Dermis blood vessel endothelial cell (primary cell): Measurements from ENCODE around the gene PHLDA1. TPM values are rescaled to one million over a fixed set of nuclear protein-coding genes. Genes with fewer than 3 reads are reported as not detected.

Experiments used
- DNase-seq: peaks from one replicate; pipeline ENCODE4 v3.0.0; 2010
- total RNA-seq: library from RNA; depleted of rRNA; stranded (reverse); fragments of >200 nt; gene quantifications from 2 replicates; pipeline ENCODE4 v1.2.3, GENCODE V29; 2014

The PHLDA1 gene
- total RNA-seq, 1 donor from 2014 or later = 26.5 TPM

GRCh38 chr12:76037130-76038103, 5.8 kb upstream of the PHLDA1 start:
- peak; percentile 92 for DNase-seq

DNA sequence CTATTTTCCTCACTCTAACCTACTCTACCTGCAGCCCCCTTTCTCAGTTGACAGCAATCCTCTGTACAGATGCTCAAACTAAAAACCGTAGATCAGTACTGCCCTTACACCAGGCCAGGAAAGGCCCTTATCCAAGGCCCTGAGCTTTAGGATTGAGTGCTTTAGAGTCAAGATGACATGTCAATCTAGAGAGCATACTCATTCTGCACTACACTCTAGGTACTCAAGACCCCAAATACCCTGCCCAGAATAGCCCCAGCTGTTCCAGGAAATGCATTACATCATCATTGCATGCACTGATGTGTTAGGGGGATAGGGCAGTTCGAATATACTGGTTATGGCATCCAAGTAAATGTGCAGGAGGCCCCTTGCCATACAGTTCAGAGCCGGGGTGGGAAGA, 3.5 kb upstream of the PHLDA1 start:
- no peak for DNase-seq

- peak; percentile 34 for DNase-seq
These were observed 1.8 kb upstream of the PHLDA1 start for GRCh38 chr12:76033081-76034011.

DNA sequence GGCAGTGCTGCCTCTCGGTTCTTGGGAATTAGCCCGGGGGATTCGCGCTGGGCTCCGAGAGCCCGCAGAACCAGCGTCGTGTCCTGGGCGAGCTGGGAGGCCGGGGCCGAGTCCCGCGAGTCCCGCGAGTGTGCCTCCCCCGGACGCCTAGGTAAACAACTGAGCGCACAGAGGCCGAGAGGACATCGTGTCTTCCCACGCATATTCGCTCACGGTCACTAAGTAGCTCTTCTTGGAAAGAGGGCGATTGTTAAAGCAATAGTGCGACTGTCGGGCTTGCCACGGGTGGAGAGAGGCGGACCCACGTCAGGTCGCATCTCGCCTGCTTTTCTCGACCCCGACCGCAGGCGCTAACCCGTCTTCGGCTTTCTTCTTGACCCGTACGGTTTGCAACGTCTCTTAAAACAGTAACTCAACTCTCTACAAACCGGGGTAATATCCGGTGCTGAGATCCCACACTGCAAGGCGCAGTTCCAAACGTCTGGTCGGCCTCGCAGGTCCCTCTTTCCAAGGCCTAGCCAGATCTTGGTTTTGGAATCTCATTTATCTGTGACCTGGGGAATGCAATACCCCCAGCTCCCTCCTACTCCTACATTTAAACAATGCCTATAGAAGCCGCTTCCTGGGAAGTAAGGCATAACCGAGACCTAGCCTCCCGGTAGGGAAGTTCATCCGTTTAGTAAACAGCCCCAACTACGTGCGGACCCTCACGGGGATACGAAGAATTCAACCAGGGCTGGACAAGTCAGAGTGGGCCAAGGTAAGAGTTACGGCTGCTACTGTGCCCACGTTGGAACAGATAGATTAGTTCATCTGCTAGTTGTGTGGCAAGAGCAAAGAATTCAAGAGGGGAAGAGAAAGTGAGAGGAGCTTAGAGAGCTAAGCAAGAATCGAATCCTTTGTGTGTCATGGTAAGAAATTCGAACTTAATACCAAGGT, 736 bp upstream of the PHLDA1 start:
- DNase-seq = peak; percentile 73

- no peak for DNase-seq
These were observed 529 bp downstream of the PHLDA1 start for GRCh38 chr12:76031081-76031413.

DNA sequence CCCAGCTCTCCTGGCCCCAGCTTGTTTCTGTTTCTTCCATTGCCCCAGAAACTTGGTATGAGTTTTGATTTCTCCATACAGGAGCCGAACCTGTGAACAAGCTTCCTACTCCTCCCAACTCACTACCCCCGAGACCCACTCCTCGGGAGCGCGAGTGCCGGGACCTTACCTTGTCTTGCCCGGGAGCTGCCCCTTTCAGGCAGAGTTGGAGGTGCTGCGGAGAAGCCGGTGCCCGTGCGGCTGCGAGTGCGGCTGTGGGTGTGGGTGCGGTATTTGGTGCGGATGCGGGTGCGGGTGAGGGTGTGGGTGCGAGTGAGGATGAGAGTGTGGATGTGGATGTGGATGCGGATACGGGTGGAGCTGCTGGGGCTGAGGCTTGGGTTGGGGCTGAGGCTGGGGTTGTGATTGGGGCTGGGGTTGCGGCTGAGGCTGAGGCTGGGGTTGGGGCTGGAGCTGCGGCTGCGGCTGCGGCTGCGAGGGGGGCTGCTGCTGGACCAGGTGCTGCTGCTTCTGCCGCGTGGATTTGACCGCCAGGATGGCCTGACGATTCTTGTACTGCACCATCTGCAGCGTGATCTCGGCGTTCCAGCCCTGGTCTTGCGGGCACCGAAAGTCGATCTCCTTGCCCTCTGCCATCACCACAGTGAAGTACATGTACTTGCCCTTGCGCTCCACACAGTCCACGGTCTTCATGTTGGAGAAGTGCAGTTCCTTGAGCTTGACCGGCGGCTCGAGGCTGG, 1.1 kb downstream of the PHLDA1 start:
- DNase-seq = peak; percentile 62

DNA sequence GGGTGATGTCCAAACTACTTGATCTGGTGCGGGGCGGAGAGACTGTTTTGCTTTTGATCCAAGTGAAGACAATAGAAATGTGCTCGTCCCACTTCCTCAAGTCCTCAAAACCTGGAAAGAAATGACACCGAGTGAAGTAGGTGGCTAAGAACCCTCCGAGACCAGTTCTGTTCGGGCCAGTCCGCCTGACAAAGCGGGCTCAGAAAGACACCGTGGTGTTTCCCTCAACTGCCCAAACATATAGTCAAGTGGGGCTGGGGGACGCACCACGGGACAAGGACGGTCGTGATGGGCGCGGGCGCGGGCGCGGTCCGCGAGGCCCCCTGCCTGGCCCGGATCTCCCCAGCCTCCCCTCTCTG, 1.6 kb downstream of the PHLDA1 start:
- DNase-seq = peak; percentile 61

DNA sequence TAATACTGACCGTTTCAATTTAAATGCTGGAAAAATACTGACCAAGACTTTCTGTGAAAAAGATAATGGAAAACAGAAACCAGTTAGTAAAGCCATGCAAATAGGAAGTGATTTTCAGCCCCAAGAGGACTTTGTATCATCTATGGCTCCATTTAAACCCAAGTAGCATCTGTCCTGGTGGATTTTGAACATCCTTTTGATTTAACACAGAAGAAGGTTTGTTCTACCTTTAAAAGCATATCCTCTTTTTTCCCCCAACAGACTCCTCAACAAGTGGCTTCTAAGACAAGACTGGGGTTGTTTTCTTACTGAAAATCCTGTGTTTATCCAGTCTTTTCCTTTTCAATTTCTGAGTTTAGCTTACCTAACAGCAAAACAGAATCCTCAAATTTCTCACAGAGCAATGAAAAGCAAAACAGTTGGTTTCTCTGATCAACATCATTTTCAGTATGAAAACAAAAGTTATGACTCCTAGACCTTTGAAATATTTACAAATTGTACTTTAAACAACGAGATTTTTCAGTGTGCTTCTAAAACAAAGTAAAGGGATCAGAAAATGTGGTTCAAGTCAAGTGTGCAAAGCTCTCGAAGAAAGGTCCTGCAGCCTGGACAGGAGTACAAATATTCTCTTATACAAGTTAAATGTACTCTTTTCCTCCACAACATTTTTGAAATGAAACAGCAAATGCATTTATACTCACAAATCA, 2.9 kb downstream of the PHLDA1 start:
- peak; percentile 20 for DNase-seq

DNA sequence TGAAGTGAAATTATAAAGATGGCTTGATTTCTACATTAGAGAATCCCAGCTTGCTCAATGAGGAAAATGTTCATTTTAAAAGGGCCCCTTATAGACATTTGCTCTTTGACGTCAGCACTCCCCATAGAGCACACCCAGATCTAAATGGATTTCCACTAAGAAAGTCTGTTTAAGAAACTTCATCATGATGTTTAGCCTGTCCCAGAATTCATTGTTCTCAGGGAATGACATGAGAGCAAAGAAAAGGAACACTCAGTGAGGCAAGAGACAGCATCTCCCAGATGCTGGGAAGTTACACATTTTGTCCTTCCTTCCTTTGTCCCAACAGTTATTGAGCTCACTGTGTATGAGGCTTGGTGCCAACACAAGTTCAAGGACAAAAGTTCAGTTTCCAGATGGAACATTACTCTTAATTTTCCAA, 4.9 kb downstream of the PHLDA1 start:
- peak; percentile 87 for DNase-seq

DNA sequence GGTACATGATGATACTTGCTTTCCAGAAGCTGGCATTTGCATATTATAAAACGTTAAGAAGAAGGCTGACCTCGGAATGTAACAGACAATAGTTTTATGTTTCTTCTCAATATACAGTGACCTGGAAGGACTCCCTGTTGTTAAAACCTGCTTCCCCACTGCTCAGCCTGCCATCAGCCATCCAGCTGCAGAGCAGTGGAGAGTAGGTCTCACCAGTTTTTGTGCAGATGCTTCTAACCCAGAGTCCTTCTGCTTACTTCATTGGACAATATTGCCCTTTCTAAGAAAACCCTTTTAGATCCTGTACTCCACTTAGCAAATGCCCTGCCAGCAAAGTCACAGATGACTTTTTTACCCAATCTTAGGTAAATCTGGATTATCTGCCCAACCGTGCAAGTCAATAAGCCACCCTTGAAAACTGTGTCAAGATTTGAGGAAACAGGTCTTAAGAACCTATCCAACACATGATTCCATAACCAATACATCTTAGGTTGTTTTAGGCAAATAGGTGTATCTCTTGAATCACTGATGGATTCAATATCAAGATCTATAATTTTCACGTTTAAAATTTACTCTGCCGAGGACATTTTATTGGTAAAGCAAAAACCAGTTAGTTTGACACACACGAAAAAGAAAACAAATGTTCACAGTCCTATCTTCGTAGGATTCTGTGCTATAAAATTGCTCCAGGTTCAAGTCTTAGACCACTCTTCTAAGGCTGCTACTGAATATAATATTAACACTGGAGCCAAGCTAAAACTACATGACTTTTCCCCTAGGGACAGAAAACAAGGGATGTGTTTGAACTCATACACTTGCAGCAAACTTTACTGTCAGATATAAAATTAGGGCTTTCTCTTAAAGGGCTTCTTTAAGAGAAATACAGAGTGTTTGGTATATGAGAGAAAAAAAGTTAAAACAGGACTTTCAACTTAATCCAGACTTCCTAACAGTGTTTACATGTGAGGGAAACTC, 5.7 kb downstream of the PHLDA1 start:
- peak; percentile 41 for DNase-seq

DNA sequence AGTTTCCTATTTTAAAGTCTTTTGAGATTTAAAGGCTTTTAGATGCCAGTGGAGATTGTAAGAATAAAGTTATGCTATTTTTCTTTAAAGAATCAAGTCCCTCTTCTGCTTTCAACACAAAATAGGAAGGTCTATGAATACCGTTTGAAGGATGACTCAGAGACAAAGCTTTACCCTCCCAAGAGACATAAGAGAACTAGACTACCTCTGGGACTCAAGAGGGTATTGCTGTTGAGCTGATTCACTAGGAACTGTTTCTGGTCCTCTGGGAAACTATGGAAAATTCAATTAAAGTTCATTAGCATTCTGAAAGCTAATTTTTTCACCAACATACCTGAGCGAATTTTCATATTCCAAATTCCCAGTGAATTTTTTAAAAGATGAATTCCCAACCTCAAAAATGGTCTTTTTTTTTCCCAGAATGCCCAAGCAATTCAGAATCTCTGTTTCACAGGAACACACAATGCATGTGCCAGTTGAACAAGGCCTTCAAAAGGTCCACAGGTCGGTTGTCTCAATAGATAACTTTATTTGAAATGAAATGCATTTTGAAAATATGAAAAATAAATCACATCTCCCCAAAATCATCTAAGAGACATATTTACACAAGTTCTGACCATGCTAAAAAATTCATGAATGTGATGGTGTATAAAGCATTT, 6.5 kb downstream of the PHLDA1 start:
- peak; percentile 70 for DNase-seq

DNA sequence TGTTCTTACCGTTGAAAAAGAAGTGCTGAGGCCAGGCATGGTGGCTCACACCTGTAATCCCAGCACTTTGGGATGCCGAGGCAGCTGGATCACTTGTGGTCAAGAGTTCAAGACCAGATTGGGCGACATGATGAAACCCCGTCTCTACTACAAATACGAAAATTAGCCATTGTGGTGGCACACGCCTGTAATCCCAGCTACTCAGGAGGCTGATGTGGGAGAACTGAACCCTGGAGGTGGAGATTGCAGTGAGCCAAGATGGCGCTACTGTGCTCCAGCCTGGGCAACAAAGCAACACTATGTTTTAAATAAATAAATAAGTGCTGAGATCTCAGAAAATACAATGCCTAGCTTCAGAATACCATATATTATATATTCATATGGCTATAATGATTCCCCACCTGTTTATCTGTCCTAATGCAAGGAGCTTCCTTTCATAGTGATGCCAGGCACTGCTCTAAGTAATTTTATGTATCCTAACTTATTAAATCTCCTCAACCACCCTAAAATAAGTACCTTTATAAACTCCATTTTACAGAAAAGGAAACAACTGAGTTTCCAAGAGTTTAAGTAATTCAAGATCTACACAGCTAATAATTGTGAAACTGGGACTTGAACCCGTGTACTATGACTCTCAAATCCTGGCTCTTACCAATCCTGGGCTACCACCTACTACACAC, 7.3 kb downstream of the PHLDA1 start:
- DNase-seq = no peak

DNA sequence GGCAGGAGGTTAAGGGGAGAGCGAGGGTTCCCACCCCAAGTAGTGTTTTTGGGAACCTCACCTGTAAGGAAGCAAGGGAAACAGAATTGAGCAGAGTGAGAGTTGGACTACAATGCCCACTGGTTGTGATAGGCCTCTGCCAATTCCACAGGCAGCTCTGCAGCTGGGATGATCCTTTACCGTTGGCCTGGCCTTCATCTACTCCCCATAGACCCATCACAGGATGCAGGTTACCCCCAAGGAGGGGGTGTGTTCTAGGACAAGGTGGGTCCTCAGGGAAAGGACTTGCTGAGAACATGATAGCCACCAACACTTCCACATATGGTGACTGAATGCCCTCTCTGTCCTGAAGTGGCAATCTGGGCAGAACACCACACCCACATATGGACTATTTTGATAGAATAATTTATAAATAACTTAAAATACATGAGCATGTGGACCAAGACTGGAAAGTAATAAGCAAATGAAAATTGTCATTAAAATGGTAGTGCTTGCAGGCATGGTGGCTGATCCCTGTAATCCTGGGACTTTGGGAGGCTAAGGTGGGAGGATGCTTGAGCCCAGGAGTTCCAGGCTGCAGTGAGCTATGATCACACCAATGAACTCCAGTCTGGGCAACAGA, 8.4 kb downstream of the PHLDA1 start:
- no peak for DNase-seq

DNA sequence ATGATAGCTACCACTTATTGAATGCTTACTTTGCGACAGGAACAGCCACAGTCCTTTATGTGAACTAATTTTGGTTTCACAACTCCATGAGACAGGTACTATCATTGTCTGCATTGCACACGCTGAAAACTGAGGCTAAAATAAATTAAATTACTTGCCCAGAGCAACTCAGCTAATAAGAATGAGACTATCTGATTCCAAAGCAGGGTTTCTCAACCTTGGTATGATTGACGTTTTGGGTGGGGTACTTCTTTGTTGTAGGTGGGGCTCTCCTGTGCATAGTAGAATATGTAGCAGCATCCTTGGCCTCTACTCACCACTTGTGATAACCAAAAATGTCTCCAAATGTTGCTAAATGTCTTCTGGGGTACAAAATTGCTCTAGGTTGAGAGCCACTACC, 9.1 kb downstream of the PHLDA1 start:
- DNase-seq = no peak

DNA sequence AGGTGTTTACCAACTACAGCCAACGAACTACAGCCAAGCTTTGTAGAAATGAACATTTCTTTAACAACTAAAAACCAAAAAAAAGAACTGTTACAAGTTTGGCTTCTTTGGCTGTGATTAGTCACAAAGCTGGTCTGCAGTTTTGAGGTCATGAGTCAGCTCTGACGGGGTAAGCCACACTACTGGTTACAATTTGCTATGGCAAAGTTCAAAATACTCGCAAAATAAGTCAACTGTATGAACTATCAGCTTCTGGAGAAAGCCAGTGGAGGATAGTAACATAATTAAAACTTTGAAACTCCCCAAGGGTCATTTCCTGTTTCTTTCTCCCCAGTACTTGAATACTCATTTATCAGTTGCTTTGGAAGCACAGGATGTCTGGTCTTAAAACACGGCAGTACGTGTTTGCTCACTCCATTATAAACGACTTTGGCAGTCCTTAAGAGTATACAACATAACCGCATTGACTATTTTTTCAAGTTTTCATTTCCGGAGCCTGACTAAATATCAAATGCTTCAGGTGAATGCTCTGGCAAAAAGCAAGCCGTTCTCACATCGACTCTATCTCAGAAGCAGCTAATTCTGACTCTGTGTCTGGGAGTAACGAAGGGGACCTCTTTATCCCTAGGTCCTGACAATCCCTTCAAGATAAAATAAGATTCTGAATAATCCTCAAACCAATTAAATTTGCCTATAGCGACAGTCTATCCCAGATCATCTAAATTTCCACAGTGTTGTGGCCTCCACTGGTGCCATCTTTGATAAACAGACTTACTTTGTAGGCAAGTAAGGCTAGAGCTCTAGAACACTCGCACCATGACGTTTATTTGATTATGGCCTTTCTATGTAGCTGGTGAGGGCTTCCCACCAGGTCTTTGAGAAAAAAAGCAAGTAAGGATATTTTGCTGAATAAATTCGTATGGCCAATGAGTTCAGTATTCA, 10.6 kb downstream of the PHLDA1 start:
- DNase-seq = peak; percentile 89

DNA sequence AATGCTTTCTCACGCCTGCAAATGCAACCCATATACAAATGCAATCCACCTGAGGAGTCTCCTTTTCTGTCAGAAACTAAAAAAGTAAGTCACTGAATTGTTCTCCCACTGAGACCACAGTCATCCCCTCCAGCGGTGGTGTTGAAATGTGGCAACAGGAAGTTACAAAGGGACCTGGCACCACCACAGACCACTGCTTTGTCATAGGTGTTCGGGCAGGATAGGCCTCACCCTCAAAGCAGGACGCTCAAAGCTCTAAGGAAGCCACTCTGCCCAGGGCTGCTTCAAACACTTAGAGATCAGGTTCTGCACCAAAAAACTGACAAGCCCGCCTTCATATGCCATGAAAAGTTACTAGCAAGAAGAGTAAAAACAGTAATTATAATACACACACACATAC, 11.3 kb downstream of the PHLDA1 start:
- DNase-seq = peak; percentile 50

DNA sequence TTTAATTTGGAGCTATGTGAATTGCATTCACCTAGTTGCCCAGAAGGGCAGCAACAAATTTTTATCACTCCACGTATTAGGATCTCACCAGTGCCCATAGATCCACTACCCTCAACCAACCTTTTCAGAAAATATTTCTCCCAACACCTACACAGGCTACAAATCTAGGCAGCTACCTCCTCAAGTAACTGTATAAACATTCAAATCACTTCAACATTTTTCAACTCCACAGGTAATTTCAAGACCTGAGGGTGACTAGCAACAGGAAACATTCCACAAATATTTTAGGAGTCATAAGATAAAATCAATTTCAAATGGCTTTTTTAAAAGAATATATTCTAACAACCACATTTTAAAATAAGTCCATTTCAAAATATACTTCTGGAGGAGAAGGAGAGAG, 12.9 kb downstream of the PHLDA1 start:
- no peak for DNase-seq
